Stimulated activated CD8-positive, alpha-beta memory T cell treated with anti-CD3 and anti-CD28 coated beads, Interleukin-4, amount 100 ng/mL, for 48 hours (primary cell): ENCODE results near the gene INPP5A.
A peak's percentile ranks its signal among the peaks of the same experiment; 100 is the strongest.

Source experiments
- DNase-seq: peaks from one replicate; pipeline ENCODE4 v3.0.0-alpha.2; 2020

Gene INPP5A

GRCh38 chr10:132684164-132684891 lies 146.7 kb downstream of the INPP5A start:
- peak; percentile 51 for DNase-seq

DNA sequence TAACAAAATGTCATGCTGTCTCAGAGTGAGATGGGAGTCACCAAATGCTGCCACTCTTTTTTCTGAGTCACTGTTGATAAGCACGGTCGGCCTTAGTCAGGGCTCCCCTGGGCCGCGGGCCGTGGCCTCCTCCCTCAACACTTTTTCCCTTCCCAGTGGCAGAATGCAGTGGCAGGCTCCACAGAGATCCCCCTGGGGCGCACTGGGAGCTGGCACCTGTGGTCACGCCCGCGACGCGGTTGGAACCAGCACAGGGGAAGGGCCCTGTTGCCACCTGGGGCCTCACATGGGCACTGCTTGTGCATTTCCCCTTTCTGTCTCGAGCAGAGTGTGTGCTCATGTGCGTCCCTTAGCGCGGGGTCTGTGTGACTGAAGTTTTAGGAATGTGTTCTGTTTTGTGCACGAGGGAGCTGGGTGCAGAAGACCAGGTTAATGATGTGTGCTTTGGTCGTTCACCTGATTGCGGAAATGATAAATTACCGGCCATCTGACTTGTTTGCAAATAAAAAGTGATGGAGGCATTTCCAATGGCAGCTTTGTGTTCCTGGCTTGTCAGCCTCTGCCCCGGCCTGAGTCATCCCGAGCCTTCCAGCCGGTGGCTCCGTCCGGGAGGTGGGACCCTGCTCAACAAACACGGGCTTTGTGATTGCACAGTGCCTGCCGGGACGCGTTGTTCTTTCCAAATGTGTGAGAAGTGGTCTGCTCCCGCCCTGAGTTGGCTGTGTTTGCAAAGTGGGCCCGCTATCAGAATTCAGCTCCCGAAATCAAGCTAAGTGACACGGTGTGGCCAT lies 147.7 kb downstream of the INPP5A start:
- DNase-seq = peak; percentile 49

DNA sequence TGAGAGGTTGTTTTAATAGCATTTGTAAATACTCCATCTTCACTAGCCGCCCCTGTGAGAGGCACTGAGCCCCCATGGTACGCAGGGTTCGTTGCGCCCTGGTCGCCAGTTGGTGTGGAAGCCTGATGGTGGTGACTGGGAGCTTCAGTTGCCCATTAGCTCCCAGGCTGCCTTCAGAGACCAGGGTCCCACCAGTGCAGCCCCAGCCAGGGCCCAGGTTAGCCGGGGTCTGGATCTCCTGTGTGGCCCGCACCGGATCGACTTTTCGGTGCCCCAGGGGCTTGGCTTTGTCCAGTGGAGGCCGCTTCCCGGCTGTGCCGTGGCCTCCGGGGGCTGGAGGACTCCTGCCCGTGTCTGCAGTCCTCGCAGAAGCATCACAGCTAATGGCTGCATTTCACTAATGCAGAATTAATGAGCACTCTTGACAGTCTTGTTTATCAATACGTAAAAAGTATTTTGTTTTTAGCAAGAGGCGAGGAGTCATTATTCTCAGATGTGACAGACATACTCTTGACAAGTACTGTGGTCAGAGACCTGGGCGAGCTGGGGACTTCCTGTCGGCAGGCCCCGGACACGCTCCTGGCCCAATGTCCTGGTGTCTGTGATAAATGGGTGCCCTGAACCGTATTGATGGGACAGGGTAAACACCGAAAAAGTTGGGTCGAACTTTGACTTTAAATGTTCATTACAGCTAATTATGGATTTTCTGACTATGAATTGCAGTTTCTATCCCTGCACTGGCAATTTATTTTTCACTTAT lies 148.5 kb downstream of the INPP5A start:
- no peak for DNase-seq

DNA sequence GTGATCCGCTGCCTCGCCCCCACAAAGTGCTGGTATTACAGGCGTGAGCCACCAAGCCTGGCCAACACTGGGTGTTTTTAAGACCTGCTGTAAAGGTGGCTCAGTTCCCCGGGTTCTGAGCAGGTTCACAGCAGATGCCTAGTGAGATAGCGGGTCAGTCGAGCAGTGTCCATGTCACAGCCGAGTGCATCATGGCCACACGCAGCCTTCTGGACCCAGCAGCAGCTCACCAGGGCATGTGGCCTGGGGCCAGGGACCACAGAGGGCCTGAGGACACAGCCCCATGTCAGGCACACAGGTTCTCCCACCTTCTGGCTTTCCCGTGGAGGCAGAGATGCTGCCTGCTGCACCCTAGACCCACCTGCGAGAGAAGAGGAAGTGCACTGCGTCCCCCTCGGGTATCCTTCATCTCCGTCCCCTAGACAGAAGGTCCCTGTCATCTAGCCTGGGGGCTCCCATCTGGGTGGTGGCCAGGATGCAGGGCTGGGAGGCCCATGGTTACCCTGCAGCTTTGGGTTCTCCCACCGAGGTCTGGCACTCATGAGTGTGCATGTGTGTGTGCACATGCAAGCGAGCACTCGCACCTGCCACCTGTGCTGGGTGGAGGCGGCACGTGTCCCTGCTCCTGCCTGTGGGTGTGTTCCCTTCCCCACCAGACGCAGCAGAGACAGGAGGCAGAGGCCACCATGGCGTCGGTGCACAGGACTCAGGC lies 149.8 kb downstream of the INPP5A start:
- no peak for DNase-seq

DNA sequence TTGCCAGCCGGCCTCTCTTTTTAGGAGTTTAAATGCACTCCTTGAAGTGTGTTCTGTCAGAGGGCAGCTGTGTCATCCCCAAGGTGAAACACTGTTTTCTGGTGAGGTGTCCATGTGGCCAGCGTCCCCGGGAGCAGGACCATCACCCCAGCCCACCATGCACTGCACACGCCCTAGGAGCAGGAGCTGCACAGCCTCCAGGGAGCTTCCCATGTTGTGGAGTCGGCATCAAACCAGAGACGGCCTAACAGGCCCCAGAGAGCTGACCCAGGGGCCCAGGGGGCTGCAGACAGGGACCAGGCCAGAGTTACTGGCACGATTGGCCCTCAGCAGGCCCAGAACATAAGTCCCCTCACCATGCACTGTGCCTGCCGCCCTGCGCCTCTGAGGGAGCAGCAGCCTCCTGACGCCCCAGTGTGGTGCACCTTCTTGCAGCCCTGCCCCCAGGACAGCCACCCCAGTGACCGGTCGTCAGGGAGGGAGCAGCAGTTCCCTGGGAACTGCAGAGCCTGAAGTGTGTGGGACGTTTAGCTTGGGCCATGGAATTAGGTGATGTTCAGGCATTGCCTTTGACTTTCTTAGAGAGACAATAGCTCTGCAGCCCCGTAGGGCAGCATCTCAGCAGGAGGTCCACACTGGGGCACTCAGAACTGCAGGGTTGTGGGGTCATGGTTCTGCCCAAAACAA lies 150.4 kb downstream of the INPP5A start:
- DNase-seq = no peak

- no peak for DNase-seq
Measured at GRCh38 chr10:132688580-132689420, 151.2 kb downstream of the INPP5A start.

DNA sequence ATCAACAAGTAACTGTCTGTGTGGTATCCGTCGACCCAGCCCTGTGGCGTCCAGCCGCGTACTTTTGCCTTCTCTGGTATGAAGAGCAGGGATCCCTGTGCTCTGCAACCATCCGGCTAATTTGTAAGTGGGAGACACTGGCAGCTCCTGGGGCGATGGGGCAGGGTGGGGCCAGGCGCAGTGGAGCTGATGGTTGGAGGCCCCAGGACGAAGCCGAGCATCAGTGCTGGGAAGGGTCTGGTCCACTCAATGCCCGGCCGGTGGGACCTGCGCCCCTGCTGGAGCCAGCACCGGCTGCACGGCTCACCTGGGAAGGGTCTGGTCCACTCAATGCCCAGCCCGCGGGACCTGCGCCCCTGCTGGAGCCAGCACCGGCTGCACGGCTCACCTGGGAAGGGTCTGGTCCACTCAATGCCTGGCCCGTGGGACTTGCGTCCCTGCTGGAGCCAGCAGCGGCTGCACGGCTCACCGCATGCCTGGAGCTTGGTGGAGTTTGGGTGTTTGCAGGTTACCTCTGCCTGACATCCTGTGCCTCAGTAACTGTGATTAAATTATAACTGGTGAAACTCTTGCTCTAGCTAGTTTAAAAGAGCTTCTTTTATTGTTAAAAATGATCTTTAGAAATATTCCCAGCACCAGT lies 152.3 kb downstream of the INPP5A start:
- no peak for DNase-seq

DNA sequence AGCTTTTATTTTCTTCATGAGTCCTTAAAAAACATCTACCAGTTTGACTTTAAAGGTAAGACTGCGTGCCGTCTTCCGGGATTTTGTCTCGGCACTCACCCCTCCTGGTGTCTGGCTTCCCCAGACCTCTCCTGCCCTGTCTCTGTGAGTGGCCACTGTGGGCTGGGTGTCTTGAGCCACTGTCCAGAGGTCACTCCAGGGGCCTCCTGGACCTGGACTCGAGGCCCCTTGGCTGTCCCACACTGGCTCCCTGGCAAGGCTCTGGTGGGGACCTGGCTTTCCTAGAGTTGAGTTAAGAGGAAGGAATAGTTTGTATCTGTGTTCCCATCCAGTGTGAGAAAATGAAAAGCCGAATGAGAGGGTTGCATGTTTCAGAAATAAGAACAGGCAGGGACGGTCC lies 152.8 kb downstream of the INPP5A start:
- DNase-seq = no peak

- no peak for DNase-seq
Measured at GRCh38 chr10:132690821-132691610, 153.4 kb downstream of the INPP5A start.

DNA sequence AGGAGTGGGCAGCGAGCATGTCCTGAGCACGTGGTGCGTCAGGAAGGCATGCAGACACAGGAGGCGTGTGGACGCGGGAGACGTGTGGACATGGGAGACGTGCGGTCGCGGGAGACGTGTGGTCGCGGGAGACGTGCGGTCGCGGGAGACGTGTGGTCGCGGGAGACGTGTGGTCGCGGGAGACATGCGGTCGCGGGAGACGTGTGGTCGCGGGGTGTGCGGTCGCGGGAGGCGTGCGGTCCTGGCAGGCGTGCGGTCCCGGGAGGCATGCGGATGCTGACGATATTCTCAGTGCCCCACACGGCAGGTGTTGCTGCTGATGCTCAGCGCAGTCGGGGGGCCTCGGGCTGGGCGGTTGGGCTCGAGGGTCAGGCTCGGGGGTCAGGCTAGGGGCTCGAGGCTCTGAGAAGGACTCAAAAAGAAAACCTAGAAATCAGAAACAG lies 154.1 kb downstream of the INPP5A start:
- no peak for DNase-seq

DNA sequence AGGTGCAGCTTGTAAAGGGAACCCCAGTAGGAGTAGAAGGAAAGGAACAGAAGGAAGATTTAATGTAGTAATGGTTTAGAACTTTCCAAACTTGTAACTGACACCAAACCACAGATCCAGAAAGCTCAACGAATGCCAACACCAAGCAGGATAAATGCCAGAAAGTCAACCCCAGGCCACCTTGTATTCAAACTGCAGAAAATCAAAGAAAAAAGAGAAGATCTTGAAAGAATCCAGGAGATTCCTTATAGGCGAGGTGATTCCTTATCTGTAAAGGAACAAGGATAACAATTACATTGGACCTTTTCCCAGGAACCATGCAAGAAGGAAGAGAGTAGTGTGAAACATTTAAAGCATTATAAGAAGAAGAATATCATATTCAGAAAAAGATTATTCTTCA lies 154.7 kb downstream of the INPP5A start:
- no peak for DNase-seq

DNA sequence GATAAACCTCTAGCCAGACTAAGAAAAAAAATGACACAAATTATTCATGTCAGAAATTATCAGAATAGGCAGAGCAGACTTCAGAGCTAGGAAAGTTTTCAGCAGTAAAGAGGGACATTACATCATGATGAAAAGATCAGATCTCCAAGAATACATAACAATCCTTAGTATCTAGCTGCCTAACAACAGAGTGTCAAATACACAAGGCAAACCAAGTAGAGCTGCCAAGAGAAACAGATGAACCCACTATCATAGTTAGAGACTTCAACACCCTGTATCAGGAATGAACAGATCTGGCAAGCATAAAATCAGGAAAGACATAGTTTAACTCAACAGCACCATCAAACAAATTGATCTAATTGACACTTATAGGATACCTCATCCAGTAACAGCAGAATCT lies 156.1 kb downstream of the INPP5A start:
- no peak for DNase-seq

- DNase-seq = no peak
Measured at GRCh38 chr10:132696204-132696603, 158.6 kb downstream of the INPP5A start.

- no peak for DNase-seq
Measured at GRCh38 chr10:132696728-132697577, 159.4 kb downstream of the INPP5A start.

GRCh38 chr10:132697578-132698200 lies 160.1 kb downstream of the INPP5A start:
- no peak for DNase-seq

GRCh38 chr10:132698211-132698751 lies 160.7 kb downstream of the INPP5A start:
- DNase-seq = no peak

DNA sequence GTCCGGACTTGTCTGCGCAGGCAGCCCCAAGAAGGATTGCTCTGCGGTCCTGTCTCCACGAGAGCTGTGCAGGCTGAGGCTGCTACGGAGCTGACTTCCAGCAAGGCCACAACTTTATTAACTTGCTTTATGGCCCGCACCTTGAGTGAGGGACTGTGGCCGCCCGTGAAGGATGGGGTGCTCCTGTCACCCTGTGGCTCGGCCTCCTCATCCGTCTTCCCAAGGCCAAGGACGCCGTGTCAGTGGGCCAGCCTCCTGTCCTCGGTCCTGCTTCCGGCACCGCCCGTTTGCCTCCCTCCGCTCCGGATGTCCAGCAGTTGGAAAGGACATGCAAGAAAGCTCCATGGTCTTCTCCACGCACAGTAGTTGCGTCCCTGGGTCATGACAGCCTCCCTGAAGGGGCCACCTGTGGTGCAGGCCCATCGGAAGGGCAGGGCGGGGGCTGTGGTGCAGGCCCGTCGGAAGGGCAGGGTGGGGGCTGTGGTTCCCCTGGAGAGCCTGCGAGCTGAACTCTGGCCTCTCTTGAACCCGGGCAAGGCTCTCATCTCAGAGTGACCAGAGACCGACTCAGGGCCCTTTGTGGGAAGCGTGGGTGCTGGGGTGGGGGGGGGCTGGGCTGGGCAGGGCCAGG lies 161.3 kb downstream of the INPP5A start:
- no peak for DNase-seq
